Activated T-cell treated with anti-CD3 and anti-CD28 coated beads, Interleukin-2, amount 50 U/mL, for 24 hours (primary cell): ENCODE data around the gene PDE2A.
A peak's percentile ranks its signal among the peaks of the same experiment; 100 is the strongest.

Experiments
- DNase-seq: peaks from one replicate; pipeline ENCODE4 v3.0.0-alpha.2; 2020
- H3K27ac Mint-ChIP-seq: 2 replicates; pipeline ENCODE4 v1.8.0; 2020; ENCODE audit warnings: mild to moderate bottlenecking, mixed read lengths
- H3K27me3 Mint-ChIP-seq: 2 replicates; pipeline ENCODE4 v1.8.0; 2020; ENCODE audit warnings: mixed read lengths
- H3K36me3 Mint-ChIP-seq: 2 replicates; pipeline ENCODE4 v1.8.0; 2020; ENCODE audit warnings: low read depth, mixed read lengths
- H3K4me1 Mint-ChIP-seq: 2 replicates; pipeline ENCODE4 v1.8.0; 2020; ENCODE audit warnings: low read depth, mixed read lengths
- H3K4me3 Mint-ChIP-seq: 2 replicates; pipeline ENCODE4 v1.8.0; 2020; ENCODE audit warnings: mild to moderate bottlenecking, moderate library complexity, mixed read lengths
- H3K9me3 Mint-ChIP-seq: 2 replicates; pipeline ENCODE4 v1.8.0; 2020; ENCODE audit warnings: mixed read lengths

Gene PDE2A

DNA sequence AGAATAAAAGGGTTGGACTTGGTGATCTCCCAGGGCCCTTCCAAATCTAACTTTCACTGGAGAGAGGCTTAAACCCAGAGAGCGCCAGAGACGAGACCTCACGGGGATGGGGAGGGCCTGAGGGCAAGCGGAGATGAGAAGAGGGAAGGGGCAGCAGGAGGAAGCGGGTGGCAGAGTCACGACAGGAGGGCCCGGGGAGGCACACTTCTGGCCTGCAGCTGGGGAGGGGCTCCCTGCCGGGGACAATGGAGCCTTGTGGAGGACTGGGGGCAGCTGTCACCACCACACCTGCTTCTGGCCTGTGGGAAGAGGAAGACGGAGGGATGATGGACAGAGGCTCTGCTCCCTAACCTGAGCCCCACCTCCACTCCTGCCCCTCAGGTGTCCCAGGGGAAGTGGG, 40.2 kb downstream of the PDE2A start:
- no peak for DNase-seq
- peaks cover 5% of the 10 kb centered on the region for H3K27me3 Mint-ChIP-seq
- H3K4me3 Mint-ChIP-seq, result no peak overlapping the region
- H3K9me3 Mint-ChIP-seq, result no peaks in the 10 kb centered on the region
- H3K27ac Mint-ChIP-seq, result no peak overlapping the region
- H3K4me1 Mint-ChIP-seq, result no peaks in the 10 kb centered on the region
- H3K36me3 Mint-ChIP-seq, result no peaks in the 10 kb centered on the region

- no peaks in the 10 kb centered on the region for H3K9me3 Mint-ChIP-seq
- no peaks in the 10 kb centered on the region for H3K4me1 Mint-ChIP-seq
- no peaks in the 10 kb centered on the region for H3K36me3 Mint-ChIP-seq
- H3K4me3 Mint-ChIP-seq, result no peak overlapping the region
- no peak overlapping the region for H3K27ac Mint-ChIP-seq
- DNase-seq, result no peak
- peaks cover 5% of the 10 kb centered on the region for H3K27me3 Mint-ChIP-seq
Observed at GRCh38 chr11:72633068-72633467, 41.2 kb downstream of the PDE2A start.

DNA sequence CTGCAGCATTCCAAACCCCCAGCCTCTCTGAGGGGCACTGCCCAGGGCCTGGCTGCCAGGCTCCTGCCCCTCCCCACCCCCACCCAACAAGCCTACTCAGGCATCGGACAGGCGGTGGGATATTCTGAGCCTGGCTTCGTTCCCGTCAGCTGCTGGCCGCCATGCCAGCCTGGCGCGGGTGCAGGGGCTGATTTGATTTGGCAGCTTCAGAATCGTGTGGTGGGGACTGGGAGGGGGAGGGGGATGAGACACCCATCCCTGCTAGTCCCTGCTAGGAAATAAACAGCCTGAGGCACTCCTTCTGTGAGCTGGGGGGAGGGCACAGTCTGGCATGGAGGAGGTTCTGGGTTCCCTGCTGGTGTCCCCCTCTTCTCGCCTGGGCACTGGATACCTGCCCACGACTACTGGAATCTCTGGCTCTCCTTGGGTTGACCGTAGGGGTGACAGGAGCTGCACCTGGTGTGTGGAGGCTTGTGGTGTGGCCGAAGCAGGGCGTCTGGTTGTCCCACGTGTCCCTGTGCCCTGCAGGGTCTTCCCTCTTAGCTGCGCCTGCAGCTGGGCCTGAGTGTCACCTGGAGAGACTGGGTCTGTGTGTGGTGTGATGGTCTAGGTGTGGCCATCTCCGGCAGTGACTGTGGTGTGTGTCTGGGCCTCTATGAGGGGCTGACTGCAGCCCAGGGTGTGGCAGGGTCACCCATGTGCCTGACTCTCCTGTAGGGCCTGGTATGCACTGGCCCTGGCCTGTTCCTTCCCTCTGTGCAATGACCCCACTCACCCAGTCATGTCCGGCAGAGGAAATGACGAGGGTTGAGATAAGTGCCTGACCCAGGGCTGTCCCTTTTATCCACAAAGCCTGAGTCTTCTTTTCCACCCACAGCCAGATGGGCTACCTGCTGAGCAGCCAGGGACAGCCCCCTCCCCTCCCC, 42.2 kb downstream of the PDE2A start:
- Mint-ChIP-seq H3K9me3 (no peaks in the 10 kb centered on the region), H3K27ac (no peak overlapping the region), H3K4me1 (no peaks in the 10 kb centered on the region), H3K27me3 (no peaks in the 10 kb centered on the region), H3K36me3 (no peaks in the 10 kb centered on the region), H3K4me3 (no peak overlapping the region)
- DNase-seq, result no peak

GRCh38 chr11:72630104-72630852, 43.9 kb downstream of the PDE2A start:
- Mint-ChIP-seq H3K27me3 (no peaks in the 10 kb centered on the region), H3K4me3 (no peak overlapping the region), H3K27ac (no peak overlapping the region), H3K36me3 (no peaks in the 10 kb centered on the region), H3K9me3 (no peaks in the 10 kb centered on the region), H3K4me1 (no peaks in the 10 kb centered on the region)
- no peak for DNase-seq

- no peak for DNase-seq
- Mint-ChIP-seq H3K4me1 (no peaks in the 10 kb centered on the region), H3K9me3 (no peaks in the 10 kb centered on the region)
Observed at GRCh38 chr11:72629266-72629665, 45.0 kb downstream of the PDE2A start.

GRCh38 chr11:72627594-72628281, 46.5 kb downstream of the PDE2A start:
- Mint-ChIP-seq H3K4me3 (no peak overlapping the region), H3K4me1 (no peaks in the 10 kb centered on the region), H3K27me3 (no peaks in the 10 kb centered on the region), H3K36me3 (no peaks in the 10 kb centered on the region), H3K27ac (no peak overlapping the region), H3K9me3 (no peaks in the 10 kb centered on the region)
- no peak for DNase-seq

More at GRCh38 chr11:72629266-72629665, 45.0 kb downstream of the PDE2A start:
- Mint-ChIP-seq H3K4me3 (no peak overlapping the region), H3K36me3 (no peaks in the 10 kb centered on the region), H3K27ac (no peak overlapping the region), H3K27me3 (no peaks in the 10 kb centered on the region)

DNA sequence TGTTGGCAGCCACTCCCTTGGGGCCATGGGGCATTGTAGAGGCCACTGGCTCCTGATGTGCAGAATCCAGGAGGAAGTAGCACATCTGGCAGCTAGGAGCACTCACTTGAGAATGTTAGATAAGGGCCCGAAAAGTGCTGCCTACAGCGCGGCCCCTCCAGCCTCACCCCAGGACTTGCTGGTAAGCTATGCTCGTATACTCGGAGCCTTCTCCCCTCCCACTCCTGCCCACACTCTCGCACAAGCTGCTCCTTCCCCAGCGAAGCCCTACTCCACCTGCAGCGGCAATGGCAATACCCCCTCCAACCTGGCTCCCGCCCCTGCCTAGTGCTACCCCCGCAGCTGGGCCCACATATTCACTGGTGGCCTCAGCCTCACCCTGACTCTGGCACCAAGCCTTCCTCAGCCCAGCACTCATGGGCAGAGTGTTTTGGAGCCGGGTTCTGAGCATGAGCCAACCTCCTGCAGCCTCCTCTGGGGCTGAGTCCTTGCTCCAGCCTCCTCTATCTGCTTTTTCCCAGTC, 47.7 kb downstream of the PDE2A start:
- no peak overlapping the region for H3K27ac Mint-ChIP-seq

GRCh38 chr11:72625691-72626413, 48.4 kb downstream of the PDE2A start:
- H3K36me3 Mint-ChIP-seq, result no peaks in the 10 kb centered on the region

More for the DNA sequence above, 47.7 kb downstream of the PDE2A start:
- Mint-ChIP-seq H3K9me3 (no peaks in the 10 kb centered on the region), H3K4me1 (peaks cover 4% of the 10 kb centered on the region), H3K4me3 (no peak overlapping the region), H3K36me3 (no peaks in the 10 kb centered on the region), H3K27me3 (no peaks in the 10 kb centered on the region)
- no peak for DNase-seq

GRCh38 chr11:72624496-72625201, 49.6 kb downstream of the PDE2A start:
- Mint-ChIP-seq H3K27ac (no peak overlapping the region), H3K9me3 (no peaks in the 10 kb centered on the region), H3K4me3 (no peak overlapping the region), H3K4me1 (peaks cover 14% of the 10 kb centered on the region), H3K36me3 (no peaks in the 10 kb centered on the region), H3K27me3 (no peaks in the 10 kb centered on the region)
- DNase-seq, result no peak

More at GRCh38 chr11:72625691-72626413, 48.4 kb downstream of the PDE2A start:
- Mint-ChIP-seq H3K9me3 (no peaks in the 10 kb centered on the region), H3K27me3 (no peaks in the 10 kb centered on the region), H3K27ac (no peak overlapping the region), H3K4me3 (no peak overlapping the region), H3K4me1 (peaks cover 10% of the 10 kb centered on the region)
- DNase-seq, result no peak

- no peak overlapping the region for H3K4me3 Mint-ChIP-seq
- no peak overlapping the region for H3K27ac Mint-ChIP-seq
- H3K27me3 Mint-ChIP-seq, result no peaks in the 10 kb centered on the region
- DNase-seq, result no peak
- no peaks in the 10 kb centered on the region for H3K9me3 Mint-ChIP-seq
- H3K36me3 Mint-ChIP-seq, result no peaks in the 10 kb centered on the region
- H3K4me1 Mint-ChIP-seq, result peaks cover 17% of the 10 kb centered on the region
Observed at GRCh38 chr11:72623052-72623451, 51.2 kb downstream of the PDE2A start.

GRCh38 chr11:72621008-72621610, 53.1 kb downstream of the PDE2A start:
- Mint-ChIP-seq H3K27ac (peak overlapping the region; percentile 11), H3K27me3 (peaks cover 2% of the 10 kb centered on the region), H3K4me3 (no peak overlapping the region), H3K4me1 (peaks cover 17% of the 10 kb centered on the region), H3K9me3 (no peaks in the 10 kb centered on the region), H3K36me3 (no peaks in the 10 kb centered on the region)
- DNase-seq, result no peak

- H3K27ac Mint-ChIP-seq, result no peak overlapping the region
- DNase-seq, result no peak
- H3K9me3 Mint-ChIP-seq, result no peaks in the 10 kb centered on the region
- H3K4me3 Mint-ChIP-seq, result no peak overlapping the region
- peaks cover 20% of the 10 kb centered on the region for H3K4me1 Mint-ChIP-seq
- H3K36me3 Mint-ChIP-seq, result no peaks in the 10 kb centered on the region
- peaks cover 18% of the 10 kb centered on the region for H3K27me3 Mint-ChIP-seq
Observed at GRCh38 chr11:72618803-72619202, 55.4 kb downstream of the PDE2A start.

- DNase-seq, result no peak
- Mint-ChIP-seq H3K4me1 (peaks cover 18% of the 10 kb centered on the region), H3K36me3 (no peaks in the 10 kb centered on the region), H3K4me3 (no peak overlapping the region), H3K9me3 (no peaks in the 10 kb centered on the region), H3K27ac (no peak overlapping the region), H3K27me3 (peaks cover 27% of the 10 kb centered on the region)
Observed at GRCh38 chr11:72617080-72617762, 57.0 kb downstream of the PDE2A start.
